ENCODE data around the gene SLC5A6. TPM values are rescaled to one million over a fixed set of nuclear protein-coding genes. Genes with fewer than 3 reads are reported as not detected.

SLC5A6 gene
- total RNA-seq, 2 donors from 2014 or later, result 38.8 to 39.2 TPM

- Mint-ChIP-seq H3K36me3 (ENCODE audit: insufficient read depth in 2 of 2) (no peaks in the 10 kb centered on the region), H3K4me3 (no peak overlapping the region)
Measured at GRCh38 chr2:27171351-27171848, 40.7 kb downstream of the SLC5A6 start.

DNA sequence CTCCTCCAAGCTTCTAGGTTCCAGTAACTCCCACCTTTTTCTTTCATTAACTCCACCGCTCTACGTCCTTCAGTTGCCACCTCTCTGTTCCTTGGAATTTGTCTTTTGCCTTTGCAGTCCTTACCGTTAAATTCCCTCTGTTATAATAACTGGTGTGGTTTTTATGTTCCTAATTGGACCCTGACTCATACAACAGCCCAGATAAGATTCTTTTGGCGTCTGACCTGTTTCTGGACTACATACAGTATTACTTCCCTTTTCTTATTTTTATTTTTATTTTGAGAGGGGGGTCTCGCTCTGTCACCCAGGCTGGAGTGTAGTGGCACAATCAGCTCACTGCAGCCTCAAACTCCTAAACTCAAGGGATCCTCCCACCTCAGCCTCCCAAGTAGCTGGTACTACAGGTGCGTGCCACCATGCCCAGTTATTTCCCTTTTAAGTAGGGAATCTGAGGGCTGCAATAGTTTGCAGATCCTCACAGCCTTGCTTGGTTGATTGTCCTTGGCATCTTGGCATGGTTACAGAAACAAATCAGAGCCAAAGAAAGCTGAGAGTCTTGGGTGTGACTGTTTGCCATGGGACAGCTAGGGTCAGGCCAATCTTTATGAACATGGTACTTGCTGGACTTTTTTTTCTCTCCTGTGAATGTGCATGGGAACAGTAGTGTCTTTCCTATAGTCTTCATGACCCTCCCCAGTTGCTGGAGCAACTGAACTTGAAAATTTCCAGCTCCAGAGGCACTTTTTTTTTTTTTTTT, 41.3 kb downstream of the SLC5A6 start:
- no peak for ATAC-seq (replicated peaks in 1 of 2)

More at GRCh38 chr2:27171351-27171848, 40.7 kb downstream of the SLC5A6 start:
- Mint-ChIP-seq H3K9me3 (no peaks in the 10 kb centered on the region), H3K27ac (no peak overlapping the region), H3K4me1 (ENCODE audit: low read depth) (no peaks in the 10 kb centered on the region), H3K27me3 (ENCODE audit: low read depth) (peaks cover 17% of the 10 kb centered on the region)
- DNase-seq (no peak), ATAC-seq (replicated peaks in 1 of 2) (no peak)

GRCh38 chr2:27164960-27165763, 46.9 kb downstream of the SLC5A6 start:
- no peaks in the 10 kb centered on the region for H3K4me1 Mint-ChIP-seq (ENCODE audit: low read depth)

More for the DNA sequence above, 41.3 kb downstream of the SLC5A6 start:
- Mint-ChIP-seq H3K36me3 (ENCODE audit: insufficient read depth in 2 of 2) (no peaks in the 10 kb centered on the region), H3K4me1 (ENCODE audit: low read depth) (no peaks in the 10 kb centered on the region), H3K9me3 (no peaks in the 10 kb centered on the region), H3K27ac (no peak overlapping the region), H3K27me3 (ENCODE audit: low read depth) (peaks cover 17% of the 10 kb centered on the region), H3K4me3 (no peak overlapping the region)
- no peak for DNase-seq

GRCh38 chr2:27162151-27163121, 49.6 kb downstream of the SLC5A6 start:
- Mint-ChIP-seq H3K27ac (no peak overlapping the region), H3K36me3 (ENCODE audit: insufficient read depth in 2 of 2) (no peaks in the 10 kb centered on the region), H3K27me3 (ENCODE audit: low read depth) (no peaks in the 10 kb centered on the region), H3K4me1 (ENCODE audit: low read depth) (no peaks in the 10 kb centered on the region), H3K4me3 (peak overlapping the region in 1 of 2 donors; percentile 29), H3K9me3 (no peaks in the 10 kb centered on the region)
- ATAC-seq (replicated peaks in 1 of 2) (no peak), DNase-seq (no peak)

More at GRCh38 chr2:27164960-27165763, 46.9 kb downstream of the SLC5A6 start:
- no peak overlapping the region for H3K27ac Mint-ChIP-seq
- DNase-seq (no peak), ATAC-seq (replicated peaks in 1 of 2) (no peak)
- H3K4me3 Mint-ChIP-seq, result no peak overlapping the region
- H3K36me3 Mint-ChIP-seq (ENCODE audit: insufficient read depth in 2 of 2), result no peaks in the 10 kb centered on the region
- no peaks in the 10 kb centered on the region for H3K27me3 Mint-ChIP-seq (ENCODE audit: low read depth)
- H3K9me3 Mint-ChIP-seq, result no peaks in the 10 kb centered on the region

GRCh38 chr2:27160191-27160590, 51.9 kb downstream of the SLC5A6 start:
- Mint-ChIP-seq H3K9me3 (no peaks in the 10 kb centered on the region), H3K4me1 (ENCODE audit: low read depth) (no peaks in the 10 kb centered on the region), H3K27me3 (ENCODE audit: low read depth) (no peaks in the 10 kb centered on the region), H3K27ac (no peak overlapping the region), H3K4me3 (no peak overlapping the region), H3K36me3 (ENCODE audit: insufficient read depth in 2 of 2) (no peaks in the 10 kb centered on the region)
- ATAC-seq (replicated peaks in 1 of 2) (no peak), DNase-seq (no peak)

GRCh38 chr2:27159271-27159670, 52.8 kb downstream of the SLC5A6 start:
- DNase-seq, result no peak
- no peaks in the 10 kb centered on the region for H3K36me3 Mint-ChIP-seq (ENCODE audit: insufficient read depth in 2 of 2)
- no peak overlapping the region for H3K27ac Mint-ChIP-seq
- no peaks in the 10 kb centered on the region for H3K4me1 Mint-ChIP-seq (ENCODE audit: low read depth)
- ATAC-seq (replicated peaks in 1 of 2), result no peak
- H3K27me3 Mint-ChIP-seq (ENCODE audit: low read depth), result no peaks in the 10 kb centered on the region
- H3K9me3 Mint-ChIP-seq, result no peaks in the 10 kb centered on the region
- no peak overlapping the region for H3K4me3 Mint-ChIP-seq

DNA sequence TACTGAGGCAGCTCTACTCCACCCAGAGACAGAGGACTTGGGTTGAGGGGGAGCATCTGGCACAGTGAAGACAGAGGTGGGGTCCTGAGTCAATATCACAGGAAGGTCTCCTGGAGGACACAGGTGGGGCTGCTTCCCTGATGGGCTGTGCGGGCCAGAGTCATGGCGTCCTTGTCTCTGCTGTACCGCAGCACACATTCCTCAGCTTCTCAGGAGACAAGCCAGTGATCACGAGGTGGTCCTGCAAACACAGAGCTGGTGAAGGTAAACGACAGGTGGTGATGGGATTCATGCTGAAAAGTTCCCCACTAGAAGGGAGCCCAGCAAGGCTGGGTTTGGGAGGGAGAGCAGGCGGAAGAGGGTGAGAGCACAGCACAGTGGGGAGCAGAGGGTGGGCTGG, 53.6 kb downstream of the SLC5A6 start:
- Mint-ChIP-seq H3K9me3 (no peaks in the 10 kb centered on the region), H3K27me3 (ENCODE audit: low read depth) (no peaks in the 10 kb centered on the region), H3K27ac (no peak overlapping the region), H3K36me3 (ENCODE audit: insufficient read depth in 2 of 2) (no peaks in the 10 kb centered on the region), H3K4me3 (no peak overlapping the region), H3K4me1 (ENCODE audit: low read depth) (no peaks in the 10 kb centered on the region)
- no peak for ATAC-seq (replicated peaks in 1 of 2)
- no peak for DNase-seq

DNA sequence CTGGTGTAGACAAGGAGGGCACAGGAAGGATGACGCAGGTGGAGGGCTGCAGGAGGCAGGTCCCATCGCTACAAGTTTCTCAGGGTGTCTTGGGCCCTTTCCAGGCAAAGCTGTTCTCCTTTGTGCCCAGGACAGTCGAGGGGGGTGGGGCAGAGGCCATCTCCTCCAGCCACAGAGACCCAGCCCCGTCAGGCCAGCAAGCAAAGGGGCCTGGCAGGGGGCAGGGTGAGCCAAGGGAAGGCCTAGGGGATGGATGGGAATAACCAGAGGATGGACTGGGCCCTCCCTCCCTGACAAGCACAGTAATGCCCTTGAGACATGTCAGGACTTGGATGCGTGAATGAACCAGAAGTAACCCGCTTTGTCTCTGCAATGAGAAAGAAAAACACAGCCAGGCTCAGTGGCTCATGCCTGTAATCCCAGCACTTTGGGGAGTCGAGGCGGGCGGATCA, 57.0 kb downstream of the SLC5A6 start:
- Mint-ChIP-seq H3K4me1 (ENCODE audit: low read depth) (no peaks in the 10 kb centered on the region), H3K4me3 (no peak overlapping the region), H3K36me3 (ENCODE audit: insufficient read depth in 2 of 2) (no peaks in the 10 kb centered on the region), H3K27ac (no peak overlapping the region), H3K9me3 (no peaks in the 10 kb centered on the region), H3K27me3 (ENCODE audit: low read depth) (no peaks in the 10 kb centered on the region)
- no peak for ATAC-seq (replicated peaks in 1 of 2)
- DNase-seq, result no peak

DNA sequence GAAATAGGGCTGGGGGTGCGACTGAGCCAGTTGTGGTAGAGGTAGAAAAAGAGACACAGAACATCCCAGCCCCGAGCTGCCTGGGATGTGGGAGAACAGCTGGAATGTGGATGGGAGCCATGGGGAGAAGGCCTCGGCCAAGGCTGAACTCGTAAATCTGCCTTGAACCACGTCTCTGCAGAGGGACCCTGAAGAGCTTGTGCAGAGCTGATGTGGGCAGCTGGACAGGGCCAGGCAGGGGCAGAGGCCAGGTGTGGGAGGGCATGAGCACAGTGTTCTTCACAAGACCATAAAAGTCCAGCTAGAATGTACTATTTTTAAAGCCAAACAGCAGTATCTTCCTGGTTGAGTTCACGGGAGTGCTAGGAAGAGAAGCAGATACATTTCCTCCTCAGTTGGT, 57.6 kb downstream of the SLC5A6 start:
- Mint-ChIP-seq H3K4me3 (no peak overlapping the region), H3K27ac (no peak overlapping the region), H3K36me3 (ENCODE audit: insufficient read depth in 2 of 2) (no peaks in the 10 kb centered on the region), H3K4me1 (ENCODE audit: low read depth) (no peaks in the 10 kb centered on the region), H3K27me3 (ENCODE audit: low read depth) (no peaks in the 10 kb centered on the region), H3K9me3 (no peaks in the 10 kb centered on the region)
- DNase-seq (no peak), ATAC-seq (replicated peaks in 1 of 2) (no peak)

DNA sequence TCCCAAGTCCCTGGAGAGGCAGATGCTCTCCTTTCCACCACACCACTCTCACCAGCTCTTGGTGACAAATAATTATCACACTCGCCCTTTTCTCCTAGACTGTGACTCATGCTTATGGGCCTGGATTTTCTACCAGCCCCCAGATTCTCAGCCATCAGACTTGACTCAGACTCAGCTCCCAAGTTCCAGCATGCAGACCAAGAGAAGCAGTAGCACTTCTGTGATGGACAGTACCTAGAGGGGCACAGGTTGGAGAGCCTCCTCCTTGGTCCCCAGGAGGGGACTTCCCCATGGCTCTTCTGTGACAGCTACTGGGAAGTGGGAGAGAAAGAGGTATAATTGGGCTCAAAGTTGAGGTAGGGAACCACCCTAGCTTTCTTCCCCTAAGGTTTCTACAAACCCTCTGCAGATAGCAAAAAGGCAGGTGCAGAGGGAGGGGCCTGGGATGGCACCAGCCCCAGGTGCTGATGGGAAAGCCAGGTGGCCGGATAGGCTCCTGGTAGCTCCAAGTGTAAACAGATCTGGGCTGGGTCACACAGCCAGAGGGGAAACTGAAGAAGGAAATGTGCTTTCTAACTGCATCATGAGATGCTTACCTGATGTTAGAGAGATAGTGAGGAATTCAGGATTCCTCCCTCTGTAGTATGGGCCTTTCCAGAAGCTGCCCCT, 59.1 kb downstream of the SLC5A6 start:
- H3K4me1 Mint-ChIP-seq (ENCODE audit: low read depth), result no peaks in the 10 kb centered on the region
- H3K9me3 Mint-ChIP-seq, result no peaks in the 10 kb centered on the region
- H3K36me3 Mint-ChIP-seq (ENCODE audit: insufficient read depth in 2 of 2), result no peaks in the 10 kb centered on the region
- no peak overlapping the region for H3K4me3 Mint-ChIP-seq
- ATAC-seq (replicated peaks in 1 of 2) (peak in 1 of 2 donors; percentile 25), DNase-seq (no peak)
- no peak overlapping the region for H3K27ac Mint-ChIP-seq
- peaks cover 6% of the 10 kb centered on the region for H3K27me3 Mint-ChIP-seq (ENCODE audit: low read depth)

GRCh38 chr2:27152102-27152795, 59.8 kb downstream of the SLC5A6 start:
- H3K4me3 Mint-ChIP-seq, result no peak overlapping the region
- no peak overlapping the region for H3K27ac Mint-ChIP-seq
- H3K9me3 Mint-ChIP-seq, result no peaks in the 10 kb centered on the region
- H3K36me3 Mint-ChIP-seq (ENCODE audit: insufficient read depth in 2 of 2), result no peaks in the 10 kb centered on the region
- peaks cover 6% of the 10 kb centered on the region for H3K27me3 Mint-ChIP-seq (ENCODE audit: low read depth)
- DNase-seq (no peak), ATAC-seq (replicated peaks in 1 of 2) (no peak)
- H3K4me1 Mint-ChIP-seq (ENCODE audit: low read depth), result no peaks in the 10 kb centered on the region

Measured in activated T-cell treated with anti-CD3 and anti-CD28 coated beads, Interleukin-2, amount 50 U/mL, for 72 hours (primary cell).